ENCODE measurements around the gene MCC. TPM values are rescaled to one million over a fixed set of nuclear protein-coding genes. Genes with fewer than 3 reads are reported as not detected.
A peak's percentile ranks its signal among the peaks of the same experiment; 100 is the strongest.

The MCC gene
- total and polyA plus RNA-seq, 2 of the 4 experiments (the other 2 are of a cell fraction) = 5.0 to 20.6 TPM

DNA sequence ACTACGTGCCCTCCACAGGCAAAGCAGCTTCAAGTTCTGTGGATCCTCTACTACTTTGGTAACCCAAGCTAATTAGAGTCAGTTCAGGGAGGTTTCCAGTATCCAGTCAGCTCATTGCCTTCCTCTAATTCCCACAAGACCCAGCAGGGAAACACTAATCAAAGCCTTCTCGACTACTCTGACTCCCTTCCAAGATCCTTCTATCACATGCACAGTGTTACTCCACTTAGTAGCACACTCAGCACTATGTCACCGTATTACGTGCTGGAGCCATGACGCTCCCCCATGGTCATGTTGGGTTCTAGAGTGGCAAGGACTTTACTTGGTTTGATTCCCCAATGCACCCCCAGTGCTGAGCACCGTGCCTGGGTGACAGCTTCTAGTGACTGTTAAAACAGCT lies 458.6 kb downstream of the MCC start:
- Histone ChIP-seq H3K56ac (ENCODE audit: extremely low read depth, insufficient read depth, low read length) (no peak overlapping the region), H3K4me3 (ENCODE audit: insufficient read depth, low read depth, low read length) (no peak overlapping the region), H3K9me3 (ENCODE audit: control insufficient read depth, insufficient read depth, low read length) (no peaks in the 10 kb centered on the region), H2BK20ac (ENCODE audit: low read depth, low read length) (peak overlapping the region; percentile 16; the same call in 1 of the 2 replicates), H4K5ac (ENCODE audit: low read depth, low read length) (no peak overlapping the region), H2BK15ac (ENCODE audit: low read depth, low read length) (peak overlapping the region; percentile 17; the same call in 1 of the 3 replicates), H4K20me1 (ENCODE audit: insufficient read depth, low read length) (no peaks in the 10 kb centered on the region), H3K9ac (ENCODE audit: low read depth, low read length) (no peak overlapping the region), H3K27ac (ENCODE audit: insufficient read depth, low read length) (no peak overlapping the region), H3K9me1 (ENCODE audit: insufficient read depth, low read length) (peaks cover 17% of the 10 kb centered on the region), H3K4me2 (ENCODE audit: low read depth, low read length) (no peak overlapping the region), H2BK5ac (ENCODE audit: low read depth, low read length, poor library complexity, severe bottlenecking) (no peak overlapping the region), H4K8ac (ENCODE audit: low read depth in 2 of 2, low read length in 2 of 2) (peak overlapping the region in 1 of 2 experiments; percentile 29; a peak in 2 of 4 replicates), H3K36me3 (ENCODE audit: control insufficient read depth, insufficient read depth, low read length) (peaks cover 28% of the 10 kb centered on the region), H2BK120ac (ENCODE audit: low read depth, low read length) (peak overlapping the region; percentile 18; the same call in 1 of the 2 replicates), H2AK5ac (ENCODE audit: low read depth, low read length) (peak overlapping the region; percentile 52; the same call in 1 of the 2 replicates), H4K91ac (ENCODE audit: insufficient read depth, low read depth, low read length) (peak overlapping the region; percentile 0), H3K79me1 (ENCODE audit: low read depth in 1 of 2, low read length in 2 of 2) (peaks cover 10 to 17% of the 10 kb centered on the region in 2 experiments), H3K14ac (replicated peaks; ENCODE audit: low read depth, low read length) (peak overlapping the region; percentile 61; the same call in 1 of the 2 replicates), H3K23ac (ENCODE audit: low read depth, low read length) (no peak overlapping the region), H3K4me1 (ENCODE audit: control insufficient read depth, insufficient read depth, low read length) (peaks cover 5% of the 10 kb centered on the region; the same call in 1 of the 2 replicates), H2AK9ac (replicated peaks; ENCODE audit: low read depth, low read length, poor library complexity) (no peak overlapping the region), H2AFZ (replicated peaks; ENCODE audit: low read length, poor library complexity) (no peak overlapping the region), H3K18ac (ENCODE audit: low read depth, low read length) (no peak overlapping the region), H3K27me3 (ENCODE audit: control insufficient read depth, insufficient read depth, low read length) (no peaks in the 10 kb centered on the region), H3K4ac (ENCODE audit: low read depth, low read length) (peak overlapping the region; percentile 51)
- TF ChIP-seq, protein P1, sequence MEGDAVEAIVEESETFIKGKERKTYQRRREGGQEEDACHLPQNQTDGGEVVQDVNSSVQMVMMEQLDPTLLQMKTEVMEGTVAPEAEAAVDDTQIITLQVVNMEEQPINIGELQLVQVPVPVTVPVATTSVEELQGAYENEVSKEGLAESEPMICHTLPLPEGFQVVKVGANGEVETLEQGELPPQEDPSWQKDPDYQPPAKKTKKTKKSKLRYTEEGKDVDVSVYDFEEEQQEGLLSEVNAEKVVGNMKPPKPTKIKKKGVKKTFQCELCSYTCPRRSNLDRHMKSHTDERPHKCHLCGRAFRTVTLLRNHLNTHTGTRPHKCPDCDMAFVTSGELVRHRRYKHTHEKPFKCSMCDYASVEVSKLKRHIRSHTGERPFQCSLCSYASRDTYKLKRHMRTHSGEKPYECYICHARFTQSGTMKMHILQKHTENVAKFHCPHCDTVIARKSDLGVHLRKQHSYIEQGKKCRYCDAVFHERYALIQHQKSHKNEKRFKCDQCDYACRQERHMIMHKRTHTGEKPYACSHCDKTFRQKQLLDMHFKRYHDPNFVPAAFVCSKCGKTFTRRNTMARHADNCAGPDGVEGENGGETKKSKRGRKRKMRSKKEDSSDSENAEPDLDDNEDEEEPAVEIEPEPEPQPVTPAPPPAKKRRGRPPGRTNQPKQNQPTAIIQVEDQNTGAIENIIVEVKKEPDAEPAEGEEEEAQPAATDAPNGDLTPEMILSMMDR (conservative IDR thresholded peaks at IDR 0.05; ENCODE audit: low read depth, low read length) = no peak
- dilution Hi-C loops (cut with HindIII; ENCODE audit: low sequenced_read_pairs, unreplicated experiment) (no loop called here), in situ Hi-C loops (cut with MboI; ENCODE audit: low sequenced_read_pairs) (no loop called here), intact Hi-C loops (cut with micrococcal nuclease) (loop anchor here (5.0 kb wide), 1 partner anchor 263 kb away; no protein-coding TSS in a partner anchor)
- DNase-seq (peak; percentile 31), ATAC-seq (ENCODE audit: low read depth) (no peak)
- BruUV-seq (replicated peaks) = no TSS peak
- ChIA-PET POLR2A (ENCODE audit: unreplicated experiment) (interaction anchor here (0.6 kb wide), 1 partner anchor 532 kb away, joined by 5 read pairs; no protein-coding TSS in a partner anchor), CTCF (no interaction called here)
- 100% methylated on average over 2 of the region's 6 CpGs; no CpG with 5 or more reads in 1 of the 2 experiments for WGBS, 2 experiments (ENCODE audit: extremely low coverage in 2 of 2, insufficient read length in 1 of 2)
